PC-9 (cell line): ENCODE results near the gene SAPCD2.

Source experiments
- EZH2 ChIP-seq: fragments of 200-600 bp; sonication (generic); IDR thresholded peaks from 2 replicates; pipeline ENCODE4 v1.8.0; 2017; ENCODE audit warnings: antibody characterized with exemption, low read depth
- TF ChIP-seq, protein P1 (sequence below): fragments of 200-600 bp; sonication (generic); conservative IDR thresholded peaks from 2 replicates; pipeline ENCODE4 v1.6.1; 2017; ENCODE audit warnings: mixed run types, antibody characterized with exemption, mild to moderate bottlenecking, moderate library complexity

DNA sequence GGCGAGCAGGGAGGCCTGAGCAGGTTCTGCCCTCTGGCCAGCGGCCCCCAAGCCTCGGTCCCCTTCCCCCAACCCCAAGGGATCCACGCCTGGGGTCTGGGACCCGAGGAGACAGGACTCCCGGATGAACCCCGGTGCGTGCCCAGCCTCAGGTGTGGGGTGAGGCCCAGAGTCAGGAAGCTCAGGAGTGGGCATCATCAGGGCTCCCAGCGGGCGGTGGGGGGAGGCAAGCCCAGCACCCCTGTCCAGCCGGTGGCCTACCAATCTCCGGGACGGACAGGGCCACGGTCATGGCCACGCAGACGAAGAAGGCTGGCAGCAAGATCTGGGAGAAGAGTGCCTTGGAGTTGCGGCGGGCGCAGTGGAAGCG lies 56.8 kb downstream of the SAPCD2 start:
- TF ChIP-seq, protein P1, sequence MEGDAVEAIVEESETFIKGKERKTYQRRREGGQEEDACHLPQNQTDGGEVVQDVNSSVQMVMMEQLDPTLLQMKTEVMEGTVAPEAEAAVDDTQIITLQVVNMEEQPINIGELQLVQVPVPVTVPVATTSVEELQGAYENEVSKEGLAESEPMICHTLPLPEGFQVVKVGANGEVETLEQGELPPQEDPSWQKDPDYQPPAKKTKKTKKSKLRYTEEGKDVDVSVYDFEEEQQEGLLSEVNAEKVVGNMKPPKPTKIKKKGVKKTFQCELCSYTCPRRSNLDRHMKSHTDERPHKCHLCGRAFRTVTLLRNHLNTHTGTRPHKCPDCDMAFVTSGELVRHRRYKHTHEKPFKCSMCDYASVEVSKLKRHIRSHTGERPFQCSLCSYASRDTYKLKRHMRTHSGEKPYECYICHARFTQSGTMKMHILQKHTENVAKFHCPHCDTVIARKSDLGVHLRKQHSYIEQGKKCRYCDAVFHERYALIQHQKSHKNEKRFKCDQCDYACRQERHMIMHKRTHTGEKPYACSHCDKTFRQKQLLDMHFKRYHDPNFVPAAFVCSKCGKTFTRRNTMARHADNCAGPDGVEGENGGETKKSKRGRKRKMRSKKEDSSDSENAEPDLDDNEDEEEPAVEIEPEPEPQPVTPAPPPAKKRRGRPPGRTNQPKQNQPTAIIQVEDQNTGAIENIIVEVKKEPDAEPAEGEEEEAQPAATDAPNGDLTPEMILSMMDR: no peak
- TF ChIP-seq EZH2: no peak
